Stimulated activated CD4-positive, alpha-beta T cell treated with anti-CD3 and anti-CD28 coated beads, Interleukin-1b, Interleukin-23, amount 100 ng/mL, for 24 hours (primary cell): ENCODE results near the gene ZNF613.
"Not testable (repeated sequence)": the region's sequence is repeated elsewhere in the genome, so short reads cannot be mapped to it uniquely, and the experiment has no call there.

ENCODE experiments used
- DNase-seq, 4 experiments: peaks; one replicate each; pipeline ENCODE4 v3.0.0-alpha.2; 2020; ENCODE audit warnings: low read depth in 4 of 4, low spot score in 1 of 4

Gene ZNF613

GRCh38 chr19:51938936-51939335, 11.7 kb downstream of the ZNF613 start:
- DNase-seq: no peak

- no peak for DNase-seq
Measured at GRCh38 chr19:51944798-51945552, 17.7 kb downstream of the ZNF613 start.

DNA sequence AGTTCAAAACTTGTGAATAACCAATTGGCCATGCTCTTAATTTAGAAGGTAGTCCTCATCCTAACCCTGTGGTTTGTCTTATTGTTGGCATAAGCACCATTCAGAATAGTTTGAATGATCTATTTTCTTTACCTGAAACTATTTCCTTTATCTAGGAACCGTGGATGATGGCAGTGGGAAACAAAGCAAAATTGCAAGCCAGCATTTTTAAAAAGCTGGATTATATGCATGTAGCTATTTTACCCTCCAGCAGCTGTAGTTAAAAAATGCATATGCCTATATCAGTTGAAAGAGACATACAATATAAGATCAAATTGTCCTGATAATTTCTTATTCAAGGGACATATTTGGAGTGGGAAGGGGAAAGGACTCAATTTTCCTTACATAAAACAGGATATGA, 19.3 kb downstream of the ZNF613 start:
- no peak for DNase-seq

DNA sequence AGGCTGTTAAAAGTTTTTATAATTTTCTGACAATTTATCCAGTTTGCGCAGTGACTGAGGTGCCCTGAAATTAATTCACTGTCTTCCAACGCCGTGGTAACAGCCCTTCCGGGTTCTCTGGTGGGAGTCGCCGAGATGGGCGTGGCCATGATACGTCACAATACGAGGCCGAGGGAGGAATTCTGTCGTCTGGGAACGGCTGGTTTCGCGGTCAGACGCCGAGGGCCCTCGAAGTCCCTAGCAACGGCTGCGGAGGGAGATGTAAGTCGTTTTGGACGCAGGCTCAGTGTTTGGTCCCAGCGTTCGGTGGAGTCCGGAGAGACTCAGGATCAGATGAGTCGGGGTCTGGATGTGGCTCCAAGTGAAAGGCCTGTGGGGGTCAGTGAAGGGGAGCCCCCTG, 21.7 kb downstream of the ZNF613 start:
- DNase-seq: no peak

DNA sequence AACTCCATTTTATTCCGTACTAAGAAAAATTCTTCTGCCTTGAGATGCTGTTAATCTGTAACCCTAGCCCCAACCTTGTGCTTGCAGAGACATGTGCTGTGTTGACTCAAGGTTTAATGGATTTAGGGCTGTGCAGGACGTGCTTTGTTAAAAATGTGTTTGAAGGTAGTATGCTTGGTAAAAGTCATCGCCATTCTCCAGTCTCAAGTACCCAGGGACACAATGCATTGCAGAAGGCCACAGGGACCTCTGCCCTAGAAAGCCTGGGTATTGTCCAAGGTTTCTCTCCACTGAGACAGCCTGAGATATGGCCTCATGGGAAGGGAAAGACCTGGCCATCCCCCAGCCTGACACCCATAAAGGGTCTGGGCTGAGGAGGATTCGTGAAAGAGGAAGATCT, 30.6 kb downstream of the ZNF613 start:
- not testable (repeated sequence) for DNase-seq

DNA sequence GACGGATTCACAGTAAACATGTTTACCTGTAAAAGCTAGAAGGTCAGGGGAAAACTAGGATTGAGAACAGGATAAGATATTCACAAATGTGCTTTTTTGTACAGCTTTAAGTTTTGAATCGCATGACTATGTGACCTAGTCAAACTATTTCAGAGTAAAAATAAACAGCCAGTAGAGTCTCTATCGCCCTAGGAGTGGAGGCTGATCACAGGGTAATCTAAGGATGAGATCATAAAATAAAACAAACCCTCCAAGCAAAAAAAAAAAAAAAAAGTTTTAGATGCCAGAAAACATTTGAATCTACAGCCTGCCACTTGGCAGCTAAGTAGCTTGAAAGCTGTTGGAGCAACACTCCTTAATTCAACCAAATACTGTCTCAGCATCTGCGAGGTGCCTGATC, 32.5 kb downstream of the ZNF613 start:
- DNase-seq: no peak

GRCh38 chr19:51960621-51961233, 33.5 kb downstream of the ZNF613 start:
- not testable (repeated sequence) for DNase-seq

GRCh38 chr19:51965583-51965982, 38.3 kb downstream of the ZNF613 start:
- no peak for DNase-seq

DNA sequence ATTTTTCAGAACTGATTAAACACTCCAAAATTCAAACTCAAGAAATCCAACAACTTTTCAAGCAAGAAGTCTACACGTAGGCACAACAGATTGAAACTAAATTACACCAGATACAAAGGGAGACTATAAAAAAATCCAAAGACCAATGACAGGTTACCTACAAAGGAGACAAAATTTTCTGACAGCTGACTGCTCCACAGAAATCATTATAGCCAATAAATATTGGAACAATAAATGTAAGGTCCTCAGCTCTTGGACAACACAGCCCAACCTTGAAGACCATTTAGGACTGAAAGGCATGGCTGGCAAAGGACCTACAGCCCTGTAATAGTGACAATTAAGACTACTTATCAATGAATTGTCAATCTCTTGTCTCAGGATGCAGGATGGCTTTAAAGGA, 43.4 kb downstream of the ZNF613 start:
- no peak for DNase-seq

GRCh38 chr19:51971624-51972023, 44.4 kb downstream of the ZNF613 start:
- DNase-seq: no peak

DNA sequence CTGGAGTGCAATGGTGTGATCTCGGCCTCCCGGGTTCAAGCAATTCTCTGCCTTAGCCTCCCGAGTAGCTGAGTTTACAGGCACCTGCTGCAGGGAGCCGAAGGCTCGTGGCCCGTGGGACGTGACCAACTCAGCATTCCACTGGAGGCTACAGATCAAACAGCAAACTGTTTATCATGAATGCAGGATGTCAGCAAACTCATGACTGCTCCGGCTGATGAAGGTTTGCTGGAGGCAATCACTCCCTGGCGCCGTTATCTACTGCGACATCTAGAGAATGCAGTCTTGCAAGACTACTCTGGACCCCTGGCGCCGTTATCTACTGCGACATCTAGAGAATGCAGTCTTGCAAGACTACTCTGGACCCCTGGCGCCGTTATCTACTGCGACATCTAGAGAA, 48.5 kb downstream of the ZNF613 start:
- not testable (repeated sequence) for DNase-seq

DNA sequence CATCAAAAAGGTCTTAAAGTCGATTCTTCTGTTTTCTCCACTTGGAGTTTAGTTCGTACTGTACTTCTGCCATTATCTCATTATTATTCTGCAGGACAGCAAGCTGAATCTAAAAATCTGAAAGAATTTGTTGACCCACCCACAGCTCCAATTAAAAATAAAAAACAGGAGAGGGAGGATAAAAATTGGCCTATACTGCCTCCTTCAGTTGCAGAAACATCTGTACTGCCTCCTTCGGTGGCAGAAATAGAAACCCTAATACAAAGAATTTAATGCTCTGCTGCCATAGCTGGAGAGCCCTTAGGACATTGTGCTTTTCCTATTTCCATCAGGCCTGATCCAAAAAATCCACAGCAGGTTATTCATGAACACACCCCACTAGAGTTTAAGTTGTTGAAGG, 49.6 kb downstream of the ZNF613 start:
- DNase-seq: no peak

GRCh38 chr19:51977346-51977745, 50.1 kb downstream of the ZNF613 start:
- no peak for DNase-seq

DNA sequence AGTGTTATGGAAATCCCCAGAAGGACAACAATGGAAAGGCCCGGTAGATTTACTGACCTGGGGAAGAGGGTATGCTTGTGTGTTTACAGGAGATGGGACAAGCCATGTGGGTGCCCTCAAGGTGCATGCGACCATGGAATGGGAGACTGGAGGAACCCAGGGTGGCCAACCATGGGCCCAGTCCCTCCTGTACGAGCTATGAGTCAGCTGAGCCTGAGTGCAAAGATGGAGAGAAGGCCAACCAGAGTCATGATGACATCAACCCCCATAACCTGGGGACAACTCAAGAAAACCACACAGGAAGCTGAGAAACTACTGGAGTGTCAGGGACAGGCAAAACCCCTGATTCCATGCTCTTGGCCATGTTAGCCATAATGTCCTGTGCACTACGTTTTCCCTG, 51.6 kb downstream of the ZNF613 start:
- DNase-seq: no peak

- DNase-seq: no peak
Measured at GRCh38 chr19:51980116-51980736, 53.0 kb downstream of the ZNF613 start.

- not testable (repeated sequence) for DNase-seq
Measured at GRCh38 chr19:51980926-51981325, 53.7 kb downstream of the ZNF613 start.

DNA sequence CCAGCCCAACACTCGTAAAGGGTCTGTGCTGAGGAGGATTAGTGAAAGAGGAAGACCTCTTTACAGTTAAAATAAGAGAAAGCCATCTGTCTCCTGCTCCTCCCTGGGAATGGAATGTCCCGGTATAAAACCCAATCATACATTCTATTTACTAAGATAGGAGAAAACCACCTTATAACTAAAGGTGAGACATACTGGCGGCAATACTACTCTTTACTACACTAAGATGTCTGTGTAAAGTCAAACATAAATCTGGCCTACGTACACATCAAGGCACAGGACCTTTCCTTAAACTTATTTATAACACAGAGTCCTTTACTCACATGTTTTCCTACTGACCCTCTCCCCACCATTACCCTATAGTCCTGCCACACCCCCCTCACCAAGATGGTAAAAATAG, 56.1 kb downstream of the ZNF613 start:
- DNase-seq: no peak

GRCh38 chr19:51986309-51987291, 59.3 kb downstream of the ZNF613 start, which contains the start of gene ZNF350:
Gene ZNF350 (minus strand): TSS chr19:51986840. CDS start chr19:51974360, 12,480 bp downstream.
- peak; percentile 69 to 74 (median 71) for DNase-seq

DNA sequence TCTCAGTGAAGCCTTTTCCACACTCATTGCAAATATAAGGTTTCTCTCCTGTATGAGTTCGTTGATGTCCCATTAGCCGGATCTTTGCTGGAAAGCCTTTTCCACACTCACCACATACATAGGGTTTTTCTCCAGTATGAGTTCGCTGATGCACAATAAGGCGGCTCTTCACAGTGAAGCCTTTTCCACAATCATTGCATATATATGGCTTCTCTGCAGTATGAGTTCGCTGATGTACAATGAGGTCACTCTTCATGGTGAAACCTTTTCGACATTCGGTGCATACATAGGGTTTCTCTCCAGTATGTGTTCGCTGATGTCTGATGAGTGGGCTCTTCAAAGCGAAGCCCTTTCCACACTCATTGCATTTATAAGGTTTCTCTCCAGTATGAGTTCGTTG, 66.2 kb downstream of the ZNF613 start:
- DNase-seq: no peak

DNA sequence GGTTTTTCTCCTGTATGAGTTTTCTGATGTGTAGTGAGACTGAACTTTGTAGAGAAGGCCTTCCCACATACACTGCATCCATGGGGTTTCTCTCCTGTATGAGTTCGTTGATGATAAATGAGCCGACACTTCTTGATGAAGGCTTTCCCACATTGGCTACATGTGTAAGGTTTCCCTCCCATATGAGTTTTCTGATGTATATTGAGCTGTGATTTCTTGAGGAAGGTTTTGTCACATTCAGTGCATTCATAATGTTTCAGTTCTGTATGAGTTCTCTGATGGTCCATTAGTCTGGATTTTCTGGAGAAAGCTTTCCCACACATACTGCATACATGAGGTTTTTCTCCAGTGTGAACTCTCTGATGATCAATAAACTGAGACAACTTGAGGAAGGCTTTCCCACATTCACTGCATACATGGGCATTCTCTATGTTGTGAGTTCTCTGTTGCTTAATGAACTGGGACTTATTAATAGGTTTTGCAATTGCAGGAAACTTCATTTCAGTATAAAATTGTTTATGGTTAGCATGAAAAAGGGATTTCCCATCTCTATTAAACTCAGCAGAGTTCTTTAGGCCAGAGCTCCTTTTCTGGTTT, 66.9 kb downstream of the ZNF613 start:
- no peak for DNase-seq
